Naive thymus-derived CD4-positive, alpha-beta T cell (primary cell): Measurements from ENCODE around the gene CREBBP. TPM values are rescaled to one million over a fixed set of nuclear protein-coding genes. Genes with fewer than 3 reads are reported as not detected.

ENCODE experiments used
- ATAC-seq: fragments of 150-1000 bp; cut with Tn5 transposase; 2 replicates; pipeline ENCODE4 v1.10.0; 2021; ENCODE audit warnings: mild to moderate bottlenecking, moderate library complexity
- CTCF ChIA-PET: fragments of 350-600 bp; sonication (Branson Sonifier 250); formaldehyde crosslinking; loops from one replicate; lab custom pipeline; 2021; ENCODE audit warnings: antibody characterized with exemption; lab: Charles Lee
- POLR2A ChIA-PET: fragments of 350-600 bp; sonication (Branson Sonifier 250); formaldehyde crosslinking; loops from one replicate; lab custom pipeline; 2021; ENCODE audit warnings: antibody characterized with exemption, inconsistent platforms; lab: Charles Lee
- DNase-seq, 9 donors: peaks; one replicate each; pipeline versions ENCODE4 v3.0.0 to v3.0.0-alpha.2; 2020 to 2022; ENCODE audit warnings: mixed read lengths in 1 of 9
- H3K27ac ChIP-seq: one replicate; pipeline ENCODE4 v1.7.0; 2013; ENCODE audit warnings: mild to moderate bottlenecking, low read depth, low read length, moderate library complexity
- H3K27me3 ChIP-seq, 2 donors: one replicate each; pipeline ENCODE4 v1.7.0; 2013; ENCODE audit warnings: low read length in 2 of 2, mild to moderate bottlenecking in 2 of 2, moderate library complexity in 2 of 2; ENCODE audit not compliant: control insufficient read depth in 2 of 2, insufficient read depth in 2 of 2
- H3K36me3 ChIP-seq, 3 experiments: 1 replicate in 2 of 3; 2 replicates in 1 of 3; pipeline ENCODE4 v1.7.0; 2013; ENCODE audit warnings: low read length in 3 of 3, mild to moderate bottlenecking in 3 of 3, moderate library complexity in 1 of 3; ENCODE audit not compliant: insufficient read depth in 3 of 3, control insufficient read depth in 2 of 3
- H3K4me1 ChIP-seq, 2 donors: one replicate each; pipeline ENCODE4 v1.7.0; 2013; ENCODE audit warnings: low read length in 2 of 2, mild to moderate bottlenecking in 2 of 2, moderate library complexity in 1 of 2; ENCODE audit not compliant: control insufficient read depth in 2 of 2, insufficient read depth in 2 of 2
- H3K4me3 ChIP-seq: 2 replicates; pipeline ENCODE4 v1.7.0; 2013; ENCODE audit warnings: mild to moderate bottlenecking, low read length
- H3K9me3 ChIP-seq, 3 experiments: 1 replicate in 2 of 3; 2 replicates in 1 of 3; pipeline ENCODE4 v1.7.0; 2013; ENCODE audit warnings: low read length in 3 of 3; ENCODE audit not compliant: control insufficient read depth in 2 of 3
- H3K27ac Mint-ChIP-seq, 9 donors: one replicate each; pipeline ENCODE4 v1.8.0; 2020 to 2022; ENCODE audit warnings: mixed read lengths in 9 of 9, mild to moderate bottlenecking in 8 of 9, moderate library complexity in 5 of 9, inconsistent platforms in 2 of 9
- H3K27me3 Mint-ChIP-seq, 5 donors: one replicate each; pipeline ENCODE4 v1.8.0; 2021 to 2022; ENCODE audit warnings: mixed read lengths in 5 of 5, mild to moderate bottlenecking in 1 of 5
- H3K36me3 Mint-ChIP-seq, 5 donors: one replicate each; pipeline ENCODE4 v1.8.0; 2020 to 2022; ENCODE audit warnings: mixed read lengths in 5 of 5, mild to moderate bottlenecking in 3 of 5, inconsistent platforms in 1 of 5
- H3K4me1 Mint-ChIP-seq, 7 donors: one replicate each; pipeline ENCODE4 v1.8.0; 2020 to 2022; ENCODE audit warnings: mixed read lengths in 7 of 7, mild to moderate bottlenecking in 3 of 7, inconsistent platforms in 1 of 7
- H3K4me3 Mint-ChIP-seq, 10 donors: one replicate each; pipeline ENCODE4 v1.8.0; 2020 to 2022; ENCODE audit warnings: mild to moderate bottlenecking in 10 of 10, mixed read lengths in 10 of 10, moderate library complexity in 6 of 10, inconsistent platforms in 2 of 10
- H3K9me3 Mint-ChIP-seq, 11 donors: one replicate each; pipeline ENCODE4 v1.8.0; 2020 to 2022; ENCODE audit warnings: mixed read lengths in 11 of 11, mild to moderate bottlenecking in 4 of 11, inconsistent platforms in 1 of 11, moderate library complexity in 1 of 11
- intact Hi-C, 2 donors: fragments of 100-400 bp; cut with micrococcal nuclease; formaldehyde crosslinking; loops; one replicate each; pipeline ENCODE4 v1.15.1; 2023
- polyA plus RNA-seq, 2 donors: library from polyadenylated mRNA; unstranded; fragments of 300-500 nt; fragmentation: Illumina TruSeq; gene quantifications; one replicate each; pipeline ENCODE4 v1.2.3, GENCODE V29; 2021
- total RNA-seq, 6 experiments: library from RNA in 5 of 6; stranded (reverse) in 5 of 6; gene quantifications; 1 replicate in 5 of 6; 2 replicates in 1 of 6; pipeline ENCODE4 v1.2.3 and lab custom pipeline; 2021 to 2026

Gene CREBBP
- total and polyA plus RNA-seq, 7 experiments from 2014 or later: 10.5 to 194 (median 126) TPM

DNA sequence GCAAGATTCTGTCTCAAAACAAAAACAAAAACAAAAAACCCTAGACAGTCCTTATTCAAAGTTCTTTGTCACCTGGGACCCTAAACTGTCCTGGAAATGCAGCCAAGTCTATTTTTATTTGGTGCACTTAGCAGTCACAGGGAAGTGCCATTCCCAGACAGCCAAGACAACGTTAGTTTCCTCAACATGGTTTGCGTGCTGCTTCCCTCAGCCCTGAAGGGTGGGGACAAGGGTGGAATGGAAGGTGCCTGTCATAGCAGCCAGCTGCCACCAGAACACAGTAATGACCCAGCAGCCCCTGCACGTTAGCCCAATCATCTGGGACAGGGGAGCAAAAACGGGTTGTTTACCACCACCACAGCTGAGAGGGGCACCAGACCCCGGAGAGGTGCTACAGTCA, 16.9 kb downstream of the CREBBP start:
- H3K27me3 Mint-ChIP-seq: no peaks in the 10 kb centered on the region
- ATAC-seq (no peak), DNase-seq (no peak)
- Histone ChIP-seq H3K9me3 (no peaks in the 10 kb centered on the region), H3K4me3 (no peak overlapping the region), H3K27me3 (no peaks in the 10 kb centered on the region), H3K4me1 (peaks cover 45 to 46% of the 10 kb centered on the region in 2 donors), H3K36me3 (peaks cover 0 to 10% (median 5%) of the 10 kb centered on the region in 3 experiments), H3K27ac (no peak overlapping the region)
- POLR2A ChIA-PET: interaction anchor here (0.9 to 1.0 kb wide), 2 partner anchors 410 to 496 kb away, joined by 3 read pairs; partner anchors contain the start of gene TFAP4
- intact Hi-C loops: no loop called here
- H3K4me1 Mint-ChIP-seq: peaks cover 34 to 98% (median 91%) of the 10 kb centered on the region in 7 donors
- H3K4me3 Mint-ChIP-seq: peak overlapping the region in 7 of 10 donors; percentile 37 to 68 (median 46)
- no peaks in the 10 kb centered on the region for H3K9me3 Mint-ChIP-seq
- CTCF ChIA-PET: interaction anchor here (1.3 kb wide), 1 partner anchor 175 kb away, joined by 4 read pairs; no protein-coding TSS in a partner anchor
- H3K36me3 Mint-ChIP-seq: peaks cover 0 to 8% (median 0%) of the 10 kb centered on the region in 5 donors
- H3K27ac Mint-ChIP-seq: peak overlapping the region in 5 of 9 donors; percentile 6 to 77 (median 48)

DNA sequence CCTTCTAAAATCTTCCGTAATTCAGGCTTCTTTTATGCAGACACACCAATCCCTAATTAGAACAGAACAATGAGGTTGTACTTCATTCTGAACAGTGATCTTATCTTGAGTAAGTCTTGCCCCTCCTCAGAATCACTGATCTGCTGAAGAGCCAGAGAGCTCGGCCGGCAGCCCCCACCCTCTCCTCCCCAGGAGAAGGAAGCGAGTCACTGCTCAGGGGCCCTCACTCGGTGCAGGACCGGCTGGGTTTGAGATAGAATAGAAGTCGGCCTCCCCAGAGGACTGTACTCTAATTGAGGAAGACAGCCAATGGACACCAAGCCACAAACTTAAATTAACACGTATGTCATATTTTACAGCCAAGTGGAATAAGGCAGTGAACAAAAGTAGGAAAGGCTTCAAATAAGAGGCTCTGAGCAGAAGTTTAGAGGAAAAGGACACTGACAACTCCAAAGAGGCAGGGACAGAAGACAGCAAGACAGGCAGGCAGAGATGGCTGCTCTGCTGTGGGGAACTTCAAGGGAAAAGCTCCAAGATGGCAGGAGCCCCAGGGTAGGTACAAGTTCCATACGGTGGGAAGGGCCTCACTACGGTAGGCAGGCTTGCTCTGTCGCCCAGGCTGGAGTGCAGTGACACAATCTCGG, 18.6 kb downstream of the CREBBP start:
- Mint-ChIP-seq H3K4me1 (peaks cover 41 to 98% (median 93%) of the 10 kb centered on the region in 7 donors), H3K9me3 (no peaks in the 10 kb centered on the region), H3K27ac (peak overlapping the region in 7 of 9 donors; percentile 16 to 81 (median 41)), H3K36me3 (peaks cover 0 to 8% (median 0%) of the 10 kb centered on the region in 5 donors), H3K27me3 (no peaks in the 10 kb centered on the region), H3K4me3 (peak overlapping the region in 8 of 10 donors; percentile 32 to 68 (median 58))
- DNase-seq (no peak), ATAC-seq (peak; percentile 61)
- Histone ChIP-seq H3K27me3 (no peaks in the 10 kb centered on the region), H3K9me3 (no peaks in the 10 kb centered on the region), H3K27ac (no peak overlapping the region), H3K36me3 (peaks cover 0 to 10% (median 5%) of the 10 kb centered on the region in 3 experiments), H3K4me1 (peaks cover 40 to 45% of the 10 kb centered on the region in 2 donors), H3K4me3 (no peak overlapping the region)
- intact Hi-C loops: no loop called here
- ChIA-PET POLR2A (interaction anchor here (0.5 to 0.7 kb wide), 2 partner anchors 65 to 685 kb away, joined by 3 to 5 read pairs; no protein-coding TSS in a partner anchor), CTCF (interaction anchor here (0.7 to 1.3 kb wide), 2 partner anchors 78 to 173 kb away, joined by 3 to 4 read pairs; no protein-coding TSS in a partner anchor)

DNA sequence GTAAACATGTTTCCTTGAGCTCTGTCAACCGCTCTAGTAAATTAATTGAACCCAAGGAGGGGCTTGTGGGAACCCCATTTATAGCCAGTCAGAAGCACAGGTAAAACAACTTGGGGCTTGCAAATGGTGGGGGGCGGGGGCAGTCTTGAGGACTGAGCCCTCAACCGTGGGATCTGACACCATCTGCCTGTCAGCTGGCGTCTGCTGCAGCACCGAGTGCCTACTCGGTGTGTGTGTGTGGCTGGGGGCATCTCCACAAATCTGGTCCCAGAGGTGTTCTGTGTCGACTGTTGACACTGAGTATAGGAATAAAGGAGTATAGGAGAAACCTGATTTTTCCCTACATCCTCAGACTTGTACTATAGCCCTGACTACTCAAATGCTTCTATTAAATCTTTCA, 20.6 kb downstream of the CREBBP start:
- no peak overlapping the region for H3K27ac ChIP-seq
- intact Hi-C loops: no loop called here
- no peak for ATAC-seq

DNA sequence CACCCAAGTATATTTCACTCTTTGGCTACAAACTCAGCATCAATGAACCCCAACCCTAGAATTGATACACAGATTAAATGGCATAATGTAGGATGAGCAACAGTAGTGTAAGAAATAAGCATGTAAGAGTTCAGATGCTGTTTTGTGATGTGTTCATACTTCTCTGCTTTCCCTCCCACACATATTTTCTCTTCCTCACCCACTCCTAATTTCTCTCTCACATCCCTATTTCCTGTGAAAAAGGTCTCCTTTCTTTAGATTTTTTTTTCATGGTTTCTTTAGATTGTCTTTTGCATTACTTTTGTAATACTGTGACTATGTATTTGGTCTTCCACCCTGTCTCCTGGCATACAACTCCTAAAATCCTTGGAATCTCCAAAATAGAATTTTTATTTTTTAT, 21.7 kb downstream of the CREBBP start:
- H3K9me3 ChIP-seq: no peaks in the 10 kb centered on the region
- peaks cover 0 to 8% (median 5%) of the 10 kb centered on the region in 3 experiments for H3K36me3 ChIP-seq
- intact Hi-C loops: no loop called here
- H3K4me1 ChIP-seq: peaks cover 27 to 41% of the 10 kb centered on the region in 2 donors
- H3K27ac ChIP-seq: no peak overlapping the region
- Mint-ChIP-seq H3K4me1 (peaks cover 53 to 97% (median 94%) of the 10 kb centered on the region in 7 donors), H3K4me3 (peak overlapping the region in 6 of 10 donors; percentile 15 to 49 (median 30)), H3K9me3 (no peaks in the 10 kb centered on the region), H3K27ac (peak overlapping the region in 7 of 9 donors; percentile 2 to 72 (median 36)), H3K27me3 (no peaks in the 10 kb centered on the region), H3K36me3 (peaks cover 0 to 3% (median 0%) of the 10 kb centered on the region in 5 donors)
- ChIA-PET POLR2A (no interaction called here), CTCF (no interaction called here)
- DNase-seq: no peak
- no peak overlapping the region for H3K4me3 ChIP-seq
- no peaks in the 10 kb centered on the region for H3K27me3 ChIP-seq
- no peak for ATAC-seq

More for the DNA sequence above, 20.6 kb downstream of the CREBBP start:
- Histone ChIP-seq H3K9me3 (no peaks in the 10 kb centered on the region), H3K4me3 (no peak overlapping the region), H3K4me1 (peaks cover 32 to 52% of the 10 kb centered on the region in 2 donors), H3K36me3 (peaks cover 0 to 10% (median 5%) of the 10 kb centered on the region in 3 experiments), H3K27me3 (no peaks in the 10 kb centered on the region)
- ChIA-PET CTCF (no interaction called here), POLR2A (no interaction called here)
- Mint-ChIP-seq H3K4me3 (peak overlapping the region in 2 of 10 donors; percentile 34 to 45), H3K9me3 (no peaks in the 10 kb centered on the region), H3K36me3 (peaks cover 0 to 5% (median 0%) of the 10 kb centered on the region in 5 donors), H3K4me1 (peaks cover 43 to 97% (median 93%) of the 10 kb centered on the region in 7 donors), H3K27me3 (no peaks in the 10 kb centered on the region), H3K27ac (peak overlapping the region in 5 of 9 donors; percentile 17 to 69 (median 46))
- DNase-seq: no peak

DNA sequence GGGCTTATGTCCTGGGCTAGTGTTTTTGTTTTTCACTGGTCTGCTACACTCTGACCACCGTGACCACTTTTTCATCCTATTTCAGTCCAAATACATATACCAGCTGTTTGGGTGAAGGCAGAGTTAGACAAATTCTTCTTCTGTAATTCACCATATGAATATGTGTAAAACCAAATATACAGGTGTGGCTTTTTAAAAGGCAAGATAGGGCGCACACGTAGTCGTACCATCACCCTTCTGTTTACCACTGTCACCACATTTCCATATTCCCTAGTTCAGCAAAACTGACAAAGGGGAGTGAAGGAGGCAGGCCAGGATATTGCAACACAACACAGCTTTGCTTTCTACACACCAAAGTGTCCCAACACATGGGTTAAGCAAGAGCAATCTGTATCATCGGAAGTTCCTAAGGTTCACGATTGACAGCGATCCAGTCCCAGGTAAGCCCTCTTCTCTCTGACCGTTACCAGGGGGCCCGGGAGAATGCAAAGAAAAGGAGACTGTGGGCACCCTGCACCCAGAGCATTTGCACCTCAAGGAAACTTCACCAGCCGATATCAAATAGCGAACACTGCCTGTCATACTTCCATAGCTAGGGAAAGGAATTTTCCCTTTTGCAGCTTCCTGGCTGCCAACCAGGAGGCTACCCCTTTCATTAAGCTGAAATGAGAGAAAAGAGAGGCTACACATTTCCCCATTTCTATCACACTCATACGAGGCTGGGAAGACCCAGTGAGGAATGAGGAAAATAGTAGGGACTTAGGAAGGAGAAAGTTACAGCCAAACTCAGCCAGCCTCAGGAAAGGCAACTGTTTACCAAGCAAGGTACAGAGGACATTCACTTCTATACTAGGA, 23.1 kb downstream of the CREBBP start:
- Mint-ChIP-seq H3K27me3 (no peaks in the 10 kb centered on the region), H3K4me3 (peak overlapping the region in 6 of 10 donors; percentile 3 to 49 (median 28))
- peak overlapping the region; percentile 5 for H3K27ac ChIP-seq

More for the DNA sequence above, 23.1 kb downstream of the CREBBP start:
- peaks cover 53 to 95% (median 90%) of the 10 kb centered on the region in 7 donors for H3K4me1 Mint-ChIP-seq
- ATAC-seq (peak; percentile 62), DNase-seq (no peak)
- H3K36me3 Mint-ChIP-seq: peaks cover 0 to 2% (median 0%) of the 10 kb centered on the region in 5 donors
- H3K27ac Mint-ChIP-seq: peak overlapping the region in 8 of 9 donors; percentile 13 to 91 (median 70)
- H3K9me3 Mint-ChIP-seq: no peaks in the 10 kb centered on the region
- ChIA-PET POLR2A (interaction anchor here (1.0 kb wide), 1 partner anchor 10 kb away, joined by 5 read pairs; no protein-coding TSS in a partner anchor), CTCF (no interaction called here)
- intact Hi-C loops: no loop called here
- Histone ChIP-seq H3K9me3 (no peaks in the 10 kb centered on the region), H3K27me3 (no peaks in the 10 kb centered on the region), H3K4me1 (peaks cover 20 to 38% of the 10 kb centered on the region in 2 donors), H3K36me3 (peaks cover 0 to 5% (median 0%) of the 10 kb centered on the region in 3 experiments), H3K4me3 (no peak overlapping the region)
